GM12878 (cell line): ENCODE data around the gene VPS16. TPM values are rescaled to one million over a fixed set of nuclear protein-coding genes. Genes with fewer than 3 reads are reported as not detected.

Source experiments
- ATAC-seq: fragments of 200-7000 bp; cut with Tn5 transposase; 3 replicates; pipeline ENCODE4 v1.9.1; 2020; ENCODE audit warnings: mild to moderate bottlenecking, moderate library complexity
- BruUV-seq: library from RNA; stranded (reverse); fragments of 400-500 nt; replicated peaks from 2 replicates; lab custom pipeline; 2021; lab: Mats Ljungman, UMichigan
- CTCF ChIA-PET: fragments of 300-600 bp; sonication (Branson Sonifier 250); formaldehyde crosslinking; extraction: SDS; loops from one replicate; lab custom pipeline; 2021; ENCODE audit warnings: inconsistent platforms; lab: Yijun Ruan, JAX
- POLR2A ChIA-PET: fragments of 350-600 bp; formaldehyde crosslinking; extraction: SDS; loops from one replicate; lab custom pipeline; 2021; ENCODE audit warnings: inconsistent platforms; lab: Charles Lee
- RAD21 ChIA-PET: fragments of 300-600 bp; sonication (Branson Sonifier 250); formaldehyde crosslinking; loops from one replicate; lab custom pipeline; 2023; ENCODE audit warnings: antibody characterized with exemption; ENCODE audit not compliant: unreplicated experiment; lab: Charles Lee
- SMC1A ChIA-PET: fragments of 300-600 bp; sonication (Branson Sonifier 250); formaldehyde crosslinking; loops from one replicate; lab custom pipeline; 2023; ENCODE audit not compliant: unreplicated experiment, uncharacterized antibody; lab: Charles Lee
- DNase-seq: peaks from one replicate; pipeline ENCODE4 v3.0.0-alpha.2; 2011; ENCODE audit warnings: low read depth, low spot score
- FAIRE-seq: peaks from 3 replicates; lab custom pipeline; 2011; peaks lifted over from hg19 to GRCh38; lab: Jason Lieb, UNC
- H2AFZ ChIP-seq: 2 replicates; pipeline ENCODE4 v1.6.0; 2011; ENCODE audit warnings: low read depth, low read length, control low read depth; ENCODE audit not compliant: control insufficient read depth
- H3K27ac ChIP-seq: 2 replicates; pipeline ENCODE4 v1.5.1; 2011; ENCODE audit warnings: control low read depth; ENCODE audit not compliant: control insufficient read depth, insufficient read depth
- H3K27me3 ChIP-seq, 2 experiments: replicated peaks in 1 of 2; 2 replicates each; pipeline versions ENCODE4 v1.6.0 to v1.6.1; 2011; ENCODE audit warnings: low read length in 1 of 2; ENCODE audit not compliant: control insufficient read depth in 2 of 2, insufficient read depth in 2 of 2
- H3K36me3 ChIP-seq, 2 experiments: 2 replicates each; pipeline ENCODE4 v1.5.1; 2011; ENCODE audit warnings: low read length in 1 of 2; ENCODE audit not compliant: control insufficient read depth in 2 of 2, insufficient read depth in 2 of 2
- H3K4me1 ChIP-seq: 2 replicates; pipeline ENCODE4 v1.6.1; 2011; ENCODE audit warnings: mild to moderate bottlenecking, low read length, moderate library complexity, mixed read lengths; ENCODE audit not compliant: control insufficient read depth, insufficient read depth
- H3K4me2 ChIP-seq: 2 replicates; pipeline ENCODE4 v1.6.0; 2011; ENCODE audit warnings: control low read depth; ENCODE audit not compliant: control insufficient read depth, insufficient read depth
- H3K4me3 ChIP-seq: fragments of 200-600 bp; sonication (generic); 2 replicates; pipeline ENCODE4 v1.5.1; 2016
- H3K79me2 ChIP-seq: 2 replicates; pipeline ENCODE4 v1.6.0; 2011; ENCODE audit warnings: low read length; ENCODE audit not compliant: control insufficient read depth, insufficient read depth
- H3K9ac ChIP-seq: 2 replicates; pipeline ENCODE4 v1.8.0; 2011; ENCODE audit warnings: low read length, control low read depth, mixed read lengths; ENCODE audit not compliant: control insufficient read depth, insufficient read depth
- H3K9me3 ChIP-seq: replicated peaks from 3 replicates; pipeline ENCODE4 v1.5.1; 2011; ENCODE audit warnings: mild to moderate bottlenecking, low read length; ENCODE audit not compliant: control insufficient read depth, insufficient read depth
- H4K20me1 ChIP-seq: 2 replicates; pipeline ENCODE4 v1.6.0; 2011; ENCODE audit not compliant: control insufficient read depth, insufficient read depth
- BCLAF1 ChIP-seq: fragments of 450-650 bp; IDR thresholded peaks from 2 replicates; pipeline ENCODE4 v1.6.1; 2017; ENCODE audit warnings: antibody characterized with exemption, mild to moderate bottlenecking, moderate library complexity
- BMI1 ChIP-seq: fragments of 450-650 bp; IDR thresholded peaks from 2 replicates; pipeline ENCODE4 v1.6.1; 2016; ENCODE audit warnings: mild to moderate bottlenecking, moderate library complexity, borderline replicate concordance
- CEBPB ChIP-seq, 2 experiments: fragments of 150-350 bp in 1 of 2; IDR thresholded peaks; 2 replicates each; pipeline ENCODE4 v1.6.1; 2012 to 2014; ENCODE audit warnings: low read depth in 2 of 2, low read length in 2 of 2, borderline replicate concordance in 1 of 2, inconsistent platforms in 1 of 2
- CHD1 ChIP-seq: IDR thresholded peaks from 2 replicates; pipeline ENCODE4 v1.6.1; 2012; ENCODE audit warnings: low read depth, low read length, improper control_type of control experiment
- ESRRA ChIP-seq: IDR thresholded peaks from 2 replicates; pipeline ENCODE4 v1.6.1; 2012; ENCODE audit warnings: mild to moderate bottlenecking, low read length, improper control_type of control experiment
- ETV6 ChIP-seq, 2 experiments: fragments of 450-650 bp in 1 of 2; IDR thresholded peaks in 1 of 2; conservative IDR thresholded peaks in 1 of 2; 2 replicates each; pipeline ENCODE4 v1.6.1; 2014; ENCODE audit warnings: antibody characterized with exemption in 1 of 2, borderline replicate concordance in 1 of 2, low read depth in 1 of 2, mild to moderate bottlenecking in 1 of 2, moderate library complexity in 1 of 2
- HDAC2 ChIP-seq: fragments of 200-600 bp; sonication (generic); IDR thresholded peaks from 2 replicates; pipeline ENCODE4 v1.6.1; 2017
- IRF4 ChIP-seq: IDR thresholded peaks from 2 replicates; pipeline ENCODE4 v1.6.1; 2011; ENCODE audit warnings: low read depth, low read length
- NR2F1 ChIP-seq: fragments of 450-650 bp; conservative IDR thresholded peaks from 2 replicates; pipeline ENCODE4 v1.6.1; 2017; ENCODE audit warnings: mild to moderate bottlenecking
- PAX5 ChIP-seq: IDR thresholded peaks from 2 replicates; pipeline ENCODE4 v1.6.1; 2011; ENCODE audit warnings: low read depth, low read length, borderline replicate concordance
- RAD51 ChIP-seq: fragments of 450-650 bp; IDR thresholded peaks from 2 replicates; pipeline ENCODE4 v1.6.1; 2016; ENCODE audit warnings: moderate library complexity, mild to moderate bottlenecking, inconsistent platforms
- RELB ChIP-seq: fragments of 450-650 bp; IDR thresholded peaks from 2 replicates; pipeline ENCODE4 v1.6.1; 2017; ENCODE audit warnings: low read depth, mild to moderate bottlenecking, moderate library complexity
- SMARCA5 ChIP-seq: fragments of 450-650 bp; IDR thresholded peaks from 2 replicates; pipeline ENCODE4 v1.6.1; 2017; ENCODE audit warnings: mild to moderate bottlenecking
- SUZ12 ChIP-seq: fragments of 200-600 bp; sonication (generic); IDR thresholded peaks from one replicate; pipeline ENCODE4 v1.6.1; 2018; ENCODE audit warnings: antibody characterized with exemption, mild to moderate bottlenecking; ENCODE audit not compliant: unreplicated experiment
- ZNF207 ChIP-seq: fragments of 450-650 bp; IDR thresholded peaks from 2 replicates; pipeline ENCODE4 v1.6.1; 2014; ENCODE audit warnings: antibody characterized with exemption, mild to moderate bottlenecking, borderline replicate concordance
- WGBS: methylation state at CpG from one replicate; pipeline ENCODE4 v1.1.6; 2016; ENCODE audit warnings: low lambda C conversion rate; ENCODE audit not compliant: insufficient replicate concordance, insufficient coverage; ENCODE audit errors: missing lambda C conversion rate; 5-methylcytosine and 5-hydroxymethylcytosine counted together
- in situ Hi-C: fragments of 300-500 bp; cut with MboI; formaldehyde crosslinking; loops from 9 replicates; pipeline ENCODE4 v1.14.3; 2018; ENCODE audit warnings: mixed read lengths
- intact Hi-C: fragments of 100-400 bp; cut with micrococcal nuclease; formaldehyde crosslinking; loops from one replicate; pipeline ENCODE4 v1.14.2; 2022; ENCODE audit not compliant: unreplicated experiment
- polyA plus RNA-seq, 11 experiments: library from polyadenylated mRNA; depleted of rRNA in 4 of 11; unstranded in 6 of 11; stranded (reverse) in 5 of 11; fragments of >200 nt; fragmentation: Nextera tagmentation in 4 of 11; fragmentation: Illumina TruSeq in 1 of 11; extraction: Ambion mirVana in 4 of 11; extraction: Trizol in 1 of 11; gene quantifications; 1 replicate in 1 of 11; 2 replicates in 10 of 11; pipeline versions ENCODE4 v1.2.1 to v1.2.3, GENCODE V29; 2011 to 2016; ENCODE audit warnings: inconsistent platforms in 2 of 11, missing spikeins in 2 of 11, low read depth in 1 of 11
- total RNA-seq, 4 experiments: library from RNA; depleted of rRNA in 3 of 4; stranded (reverse); fragments of >200 nt in 3 of 4; fragmentation: Illumina TruSeq in 1 of 4; extraction: Trizol in 1 of 4; gene quantifications; 2 replicates each; pipeline versions ENCODE4 v1.2.1 to v1.2.3, GENCODE V29; 2013 to 2021
- TF ChIP-seq, protein P1 (sequence below): IDR thresholded peaks from 2 replicates; pipeline ENCODE4 v1.6.1; 2011; ENCODE audit warnings: borderline replicate concordance, low read depth, mild to moderate bottlenecking, moderate library complexity, mixed read lengths, low read length; ENCODE audit not compliant: insufficient read depth; ENCODE audit errors: extremely low read length

VPS16 gene
- total and polyA plus RNA-seq, 10 of the 15 experiments (the other 5 are each of a cell fraction or from before 2014, with no cell fraction given) = 8.4 to 37.5 (median 26.4) TPM

GRCh38 chr20:2796011-2796660 is 44.4 kb upstream of the VPS16 start:
- Histone ChIP-seq H2AFZ (no peak overlapping the region), H3K27ac (no peak overlapping the region), H3K4me1 (no peaks in the 10 kb centered on the region), H3K27me3 (peaks cover 6 to 13% of the 10 kb centered on the region in 2 experiments; a peak in 3 of 4 replicates), H3K9ac (no peak overlapping the region), H3K4me2 (no peak overlapping the region), H3K4me3 (no peak overlapping the region), H4K20me1 (no peaks in the 10 kb centered on the region), H3K79me2 (no peaks in the 10 kb centered on the region), H3K9me3 (no peaks in the 10 kb centered on the region), H3K36me3 (no peaks in the 10 kb centered on the region)
- FAIRE-seq = no peak
- 62% methylated on average over 20 of the region's 20 CpGs for WGBS
- TF ChIP-seq RAD51 = no peak
- TF ChIP-seq SMARCA5 = no peak
- no peak for TF ChIP-seq NR2F1
- TF ChIP-seq ETV6 (conservative IDR thresholded peaks at IDR 0.05 in 1 of 2, IDR thresholded peaks at IDR 0.05 in 1 of 2; ENCODE audit: borderline replicate concordance in 1 of 2, low read depth in 1 of 2) = no peak
- no peak for TF ChIP-seq BCLAF1
- TF ChIP-seq HDAC2 = no peak
- TF ChIP-seq PAX5 = no peak
- TF ChIP-seq IRF4 = no peak
- TF ChIP-seq RELB = no peak
- TF ChIP-seq, protein P1, sequence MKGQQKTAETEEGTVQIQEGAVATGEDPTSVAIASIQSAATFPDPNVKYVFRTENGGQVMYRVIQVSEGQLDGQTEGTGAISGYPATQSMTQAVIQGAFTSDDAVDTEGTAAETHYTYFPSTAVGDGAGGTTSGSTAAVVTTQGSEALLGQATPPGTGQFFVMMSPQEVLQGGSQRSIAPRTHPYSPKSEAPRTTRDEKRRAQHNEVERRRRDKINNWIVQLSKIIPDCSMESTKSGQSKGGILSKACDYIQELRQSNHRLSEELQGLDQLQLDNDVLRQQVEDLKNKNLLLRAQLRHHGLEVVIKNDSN = no peak
- TF ChIP-seq ZNF207 = no peak
- TF ChIP-seq CHD1 = no peak
- no peak for TF ChIP-seq SUZ12
- TF ChIP-seq CEBPB (IDR thresholded peaks at IDR 0.05; ENCODE audit: borderline replicate concordance in 1 of 2, low read depth in 2 of 2, low read length in 2 of 2) = no peak
- no peak for TF ChIP-seq BMI1
- no peak for TF ChIP-seq ESRRA
- DNase-seq = no peak
- in situ Hi-C loops = no loop called here
- intact Hi-C loops = no loop called here
- ATAC-seq = no peak
- POLR2A ChIA-PET = no interaction called here
- RAD21 ChIA-PET = no interaction called here
- BruUV-seq = no TSS peak
- CTCF ChIA-PET = no interaction called here
- SMC1A ChIA-PET = no interaction called here
